ENCODE results near the gene CTNNBL1.

Gene CTNNBL1

DNA sequence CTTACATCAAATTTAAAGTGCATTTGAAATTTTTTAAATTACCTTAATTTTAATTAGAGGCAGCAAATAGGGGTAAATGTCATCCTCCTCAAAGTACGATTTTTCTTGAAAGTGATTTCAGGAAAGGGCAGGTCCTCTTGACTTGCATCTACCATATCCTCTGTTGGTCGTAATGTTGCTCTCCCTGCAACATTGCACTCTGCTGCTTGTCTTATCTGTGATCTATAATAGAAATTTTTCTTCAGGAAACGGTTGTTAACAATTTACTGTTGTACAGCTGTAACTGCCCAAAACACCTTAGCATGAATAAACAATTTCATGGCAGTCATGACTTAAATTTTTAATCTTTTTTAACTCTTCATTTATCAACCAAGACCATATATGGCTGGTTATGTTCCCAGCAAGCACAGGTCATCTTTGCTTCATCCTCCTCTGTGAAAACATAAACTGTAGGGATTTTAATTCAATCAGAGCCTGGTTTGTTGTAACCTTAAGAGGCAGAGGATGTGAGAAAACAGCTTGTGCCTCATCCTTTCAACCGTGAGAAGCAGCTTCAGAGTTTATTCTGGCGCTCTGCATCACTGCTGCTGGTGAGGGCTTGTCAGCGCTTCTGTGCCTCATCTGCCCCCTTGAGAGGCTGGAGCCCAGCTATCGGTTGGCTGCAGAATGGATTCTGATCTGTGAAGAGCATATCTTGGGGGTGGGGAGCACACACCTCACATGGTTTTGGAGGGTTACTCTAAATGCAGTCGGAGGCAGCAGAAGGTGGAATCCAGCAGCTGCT is 56.0 kb downstream of the CTNNBL1 start:
- no peak for TF ChIP-seq CTCF (IDR thresholded peaks at IDR 0.05; ENCODE audit: insufficient read depth, low read length, poor library complexity, severe bottlenecking)
- Histone ChIP-seq H3K4me3 (replicated peaks; ENCODE audit: low read depth, low read length) (no peak overlapping the region), H3K36me3 (ENCODE audit: control insufficient read depth, insufficient read depth, low read length) (peaks cover 3% of the 10 kb centered on the region; the same call in 1 of the 2 replicates), H3K27me3 (replicated peaks; ENCODE audit: control insufficient read depth, insufficient read depth, low read length) (no peaks in the 10 kb centered on the region)
- DNase-seq (ENCODE audit: extremely low read depth, insufficient read length) = no peak

DNA sequence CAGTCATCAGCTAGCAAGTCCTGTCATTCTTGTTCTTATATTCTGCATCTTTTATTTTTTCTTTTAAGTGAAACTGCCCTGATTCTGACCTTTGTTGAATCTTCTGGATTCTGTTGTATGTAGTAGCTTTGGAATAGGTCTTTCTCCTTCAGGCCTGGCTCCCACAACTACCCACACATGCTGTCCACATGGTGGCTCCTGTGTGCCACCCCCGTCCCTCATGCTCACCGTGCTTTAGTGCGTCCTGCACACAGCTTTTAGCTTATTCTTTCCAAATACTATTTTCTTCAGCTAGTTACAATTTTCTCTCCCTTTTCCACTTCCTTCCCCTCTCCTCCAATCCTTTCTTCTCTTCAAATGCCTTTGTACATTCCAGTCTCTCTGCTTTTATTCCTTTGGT is 61.8 kb downstream of the CTNNBL1 start:
- no peak for TF ChIP-seq CTCF (IDR thresholded peaks at IDR 0.05; ENCODE audit: insufficient read depth, low read length, poor library complexity, severe bottlenecking)
- Histone ChIP-seq H3K4me3 (replicated peaks; ENCODE audit: low read depth, low read length) (no peak overlapping the region), H3K36me3 (ENCODE audit: control insufficient read depth, insufficient read depth, low read length) (peaks cover 7% of the 10 kb centered on the region; the same call in 1 of the 2 replicates), H3K27me3 (replicated peaks; ENCODE audit: control insufficient read depth, insufficient read depth, low read length) (no peaks in the 10 kb centered on the region)
- no peak for DNase-seq (ENCODE audit: extremely low read depth, insufficient read length)

DNA sequence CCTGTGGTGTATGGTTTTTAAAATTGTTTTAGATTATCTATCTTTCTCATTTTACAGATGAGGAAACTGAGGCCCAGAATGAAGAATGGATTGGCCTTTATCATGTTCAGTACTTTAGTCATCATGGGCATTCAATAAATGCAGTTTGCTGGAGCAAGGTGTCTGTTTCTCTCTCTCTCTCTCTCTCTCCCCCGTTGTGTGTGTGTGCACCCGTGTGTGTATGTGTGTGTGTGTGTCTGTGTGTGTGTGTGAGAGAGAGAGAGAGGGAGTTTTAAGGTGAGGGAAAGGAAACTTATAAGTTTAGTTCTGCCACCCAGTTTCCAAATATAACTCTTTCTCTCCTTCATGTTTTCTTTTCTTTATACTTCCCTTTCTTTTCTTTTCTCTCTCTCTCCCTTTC is 62.4 kb downstream of the CTNNBL1 start:
- peaks cover 7% of the 10 kb centered on the region; the same call in 1 of the 2 replicates for H3K36me3 ChIP-seq (ENCODE audit: control insufficient read depth, insufficient read depth, low read length)
- no peaks in the 10 kb centered on the region for H3K27me3 ChIP-seq (replicated peaks; ENCODE audit: control insufficient read depth, insufficient read depth, low read length)
- H3K4me3 ChIP-seq (replicated peaks; ENCODE audit: low read depth, low read length) = no peak overlapping the region
- no peak for DNase-seq (ENCODE audit: extremely low read depth, insufficient read length)
- no peak for TF ChIP-seq CTCF (IDR thresholded peaks at IDR 0.05; ENCODE audit: insufficient read depth, low read length, poor library complexity, severe bottlenecking)

DNA sequence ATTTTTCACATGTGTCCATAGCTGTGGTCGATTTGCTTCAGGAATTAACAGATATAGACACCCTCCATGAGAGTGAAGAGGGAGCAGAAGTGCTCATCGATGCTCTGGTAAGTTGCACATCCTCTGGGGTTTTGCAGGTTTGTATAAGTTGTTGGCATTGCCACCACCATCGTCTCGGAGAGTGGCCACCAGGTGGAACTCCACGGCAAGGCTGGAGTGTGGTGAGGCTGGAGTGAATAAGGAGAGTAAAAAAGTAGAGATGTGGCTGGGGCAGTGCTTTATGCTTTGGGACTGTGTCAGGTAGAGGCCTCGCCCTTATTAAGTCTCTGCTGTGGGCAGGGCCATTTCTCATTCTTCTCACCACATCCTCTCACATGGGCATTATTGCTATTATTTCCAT is 63.7 kb downstream of the CTNNBL1 start:
- no peaks in the 10 kb centered on the region for H3K27me3 ChIP-seq (replicated peaks; ENCODE audit: control insufficient read depth, insufficient read depth, low read length)
- peaks cover 4% of the 10 kb centered on the region; the same call in 1 of the 2 replicates for H3K36me3 ChIP-seq (ENCODE audit: control insufficient read depth, insufficient read depth, low read length)
- TF ChIP-seq CTCF (IDR thresholded peaks at IDR 0.05; ENCODE audit: insufficient read depth, low read length, poor library complexity, severe bottlenecking) = peak; percentile 19
- no peak overlapping the region for H3K4me3 ChIP-seq (replicated peaks; ENCODE audit: low read depth, low read length)
- DNase-seq (ENCODE audit: extremely low read depth, insufficient read length) = no peak

GRCh38 chr20:37758332-37758731 is 64.5 kb downstream of the CTNNBL1 start:
- H3K36me3 ChIP-seq (ENCODE audit: control insufficient read depth, insufficient read depth, low read length) = peaks cover 4% of the 10 kb centered on the region; the same call in 1 of the 2 replicates
- no peak for DNase-seq (ENCODE audit: extremely low read depth, insufficient read length)
- no peak overlapping the region for H3K4me3 ChIP-seq (replicated peaks; ENCODE audit: low read depth, low read length)
- no peaks in the 10 kb centered on the region for H3K27me3 ChIP-seq (replicated peaks; ENCODE audit: control insufficient read depth, insufficient read depth, low read length)
- peak; percentile 47 for TF ChIP-seq CTCF (IDR thresholded peaks at IDR 0.05; ENCODE audit: insufficient read depth, low read length, poor library complexity, severe bottlenecking)

All from GM06990 (cell line).